ENCODE data around the gene SSNA1.

SSNA1 gene

GRCh38 chr9:137201205-137201868 is 12.9 kb downstream of the SSNA1 start:
- no peak for DNase-seq (ENCODE audit: low spot score)

GRCh38 chr9:137202966-137203365 is 14.5 kb downstream of the SSNA1 start:
- no peak for DNase-seq (ENCODE audit: low spot score)

- no peak for DNase-seq (ENCODE audit: low spot score)
Observed at GRCh38 chr9:137204731-137205125, 16.3 kb downstream of the SSNA1 start.

GRCh38 chr9:137205126-137206069 is 16.9 kb downstream of the SSNA1 start, which contains the start of the genes NDOR1 and TMEM203:
Gene NDOR1 (plus strand): TSS chr9:137205700. CDS start chr9:137205778, 78 bp downstream.
Gene TMEM203 (minus strand): TSS chr9:137205648. CDS start chr9:137205414, 234 bp downstream.
- DNase-seq (ENCODE audit: low spot score) = peak; percentile 97

GRCh38 chr9:137206602-137207001 is 18.1 kb downstream of the SSNA1 start:
- DNase-seq (ENCODE audit: low spot score) = no peak

GRCh38 chr9:137211532-137211931 is 23.1 kb downstream of the SSNA1 start:
- no peak for DNase-seq (ENCODE audit: low spot score)

GRCh38 chr9:137212520-137212919 is 24.0 kb downstream of the SSNA1 start:
- DNase-seq (ENCODE audit: low spot score) = no peak

- DNase-seq (ENCODE audit: low spot score) = no peak
Observed at GRCh38 chr9:137213160-137214060, 24.9 kb downstream of the SSNA1 start.

GRCh38 chr9:137214620-137215019 is 26.1 kb downstream of the SSNA1 start:
- DNase-seq (ENCODE audit: low spot score) = no peak

- no peak for DNase-seq (ENCODE audit: low spot score)
Observed at GRCh38 chr9:137215196-137215986, 26.9 kb downstream of the SSNA1 start.

GRCh38 chr9:137216188-137216965 is 27.9 kb downstream of the SSNA1 start:
- no peak for DNase-seq (ENCODE audit: low spot score)

GRCh38 chr9:137217276-137218211 is 29.1 kb downstream of the SSNA1 start:
- DNase-seq (ENCODE audit: low spot score) = no peak

- no peak for DNase-seq (ENCODE audit: low spot score)
Observed at GRCh38 chr9:137218212-137218753, 29.8 kb downstream of the SSNA1 start.

GRCh38 chr9:137218754-137219271 is 30.3 kb downstream of the SSNA1 start:
- peak; percentile 80 for DNase-seq (ENCODE audit: low spot score)

- no peak for DNase-seq (ENCODE audit: low spot score)
Observed at GRCh38 chr9:137219757-137220316, 31.4 kb downstream of the SSNA1 start.

GRCh38 chr9:137220317-137221094 is 32.0 kb downstream of the SSNA1 start:
- DNase-seq (ENCODE audit: low spot score) = no peak

GRCh38 chr9:137221095-137221505 is 32.6 kb downstream of the SSNA1 start:
- no peak for DNase-seq (ENCODE audit: low spot score)
